BJ (cell line): ENCODE measurements around the gene RAG2. TPM values are rescaled to one million over a fixed set of nuclear protein-coding genes. Genes with fewer than 3 reads are reported as not detected.

ENCODE experiments used
- CTCF ChIA-PET: fragments of 350-600 bp; formaldehyde crosslinking; extraction: SDS; loops from one replicate; lab custom pipeline; 2021; ENCODE audit warnings: antibody characterized with exemption, inconsistent platforms; lab: Yijun Ruan, JAX
- POLR2A ChIA-PET: fragments of 300-600 bp; sonication (Branson Sonifier 250); formaldehyde crosslinking; extraction: SDS; loops from one replicate; lab custom pipeline; 2021; ENCODE audit warnings: antibody characterized with exemption; lab: Charles Lee
- DNase-seq: peaks from one replicate; pipeline ENCODE4 v3.0.0-alpha.2; 2011; ENCODE audit warnings: low read depth
- H3K27me3 ChIP-seq: 2 replicates; pipeline ENCODE4 v1.6.0; 2011; ENCODE audit warnings: low read length; ENCODE audit not compliant: control insufficient read depth, insufficient read depth
- H3K36me3 ChIP-seq: 2 replicates; pipeline ENCODE4 v1.5.1; 2011; ENCODE audit warnings: low read length; ENCODE audit not compliant: control insufficient read depth, insufficient read depth
- H3K4me3 ChIP-seq: 2 replicates; pipeline ENCODE4 v1.5.1; 2011; ENCODE audit warnings: low read depth, mild to moderate bottlenecking, control low read depth, low read length
- CTCF ChIP-seq: IDR thresholded peaks from 2 replicates; pipeline ENCODE4 v1.5.1; 2011; ENCODE audit warnings: low read depth, mild to moderate bottlenecking, control low read depth, inconsistent platforms, low read length, moderate library complexity; ENCODE audit not compliant: insufficient read depth
- polyA plus RNA-seq: library from polyadenylated mRNA; depleted of rRNA; stranded (reverse); fragments of >200 nt; gene quantifications from 2 replicates; pipeline ENCODE4 v1.2.3, GENCODE V29; 2011

RAG2 gene
- polyA plus RNA-seq, 1 experiment, result not detected

GRCh38 chr11:36578458-36578857 is 19.6 kb downstream of the RAG2 start:
- Histone ChIP-seq H3K36me3 (no peaks in the 10 kb centered on the region), H3K4me3 (no peak overlapping the region), H3K27me3 (peaks cover 2% of the 10 kb centered on the region; the same call in 1 of the 2 replicates)
- DNase-seq, result no peak
- TF ChIP-seq CTCF, result no peak
- ChIA-PET CTCF (interaction anchor here (6.0 kb wide), 1 partner anchor 14 kb away, joined by 46 read pairs; no protein-coding TSS in a partner anchor), POLR2A (no interaction called here)

- Histone ChIP-seq H3K27me3 (peaks cover 2% of the 10 kb centered on the region; the same call in 1 of the 2 replicates), H3K36me3 (no peaks in the 10 kb centered on the region), H3K4me3 (no peak overlapping the region)
- no peak for TF ChIP-seq CTCF
- ChIA-PET CTCF (interaction anchor here (6.0 kb wide), 1 partner anchor 14 kb away, joined by 46 read pairs; no protein-coding TSS in a partner anchor), POLR2A (no interaction called here)
- peak; percentile 24 for DNase-seq
Observed at GRCh38 chr11:36577859-36578258, 20.2 kb downstream of the RAG2 start.

GRCh38 chr11:36577373-36577772 is 20.7 kb downstream of the RAG2 start:
- Histone ChIP-seq H3K27me3 (peaks cover 2% of the 10 kb centered on the region; the same call in 1 of the 2 replicates), H3K36me3 (no peaks in the 10 kb centered on the region), H3K4me3 (no peak overlapping the region)
- POLR2A ChIA-PET, result no interaction called here
- CTCF ChIA-PET, result interaction anchor here (0.7 to 6.0 kb wide), 3 partner anchors 9 to 170 kb away, joined by 3 to 46 read pairs (median 3); no protein-coding TSS in a partner anchor
- no peak for DNase-seq
- TF ChIP-seq CTCF, result no peak

- H3K4me3 ChIP-seq, result no peak overlapping the region
- H3K36me3 ChIP-seq, result no peaks in the 10 kb centered on the region
- POLR2A ChIA-PET, result no interaction called here
- no peak for DNase-seq
- TF ChIP-seq CTCF, result no peak
- CTCF ChIA-PET, result interaction anchor here (1.2 to 6.0 kb wide), 5 partner anchors 10 to 172 kb away, joined by 3 to 46 read pairs (median 5); no protein-coding TSS in a partner anchor
- H3K27me3 ChIP-seq, result peaks cover 2% of the 10 kb centered on the region
Observed at GRCh38 chr11:36574486-36574885, 23.6 kb downstream of the RAG2 start.

GRCh38 chr11:36569095-36569494 is 28.9 kb downstream of the RAG2 start:
- POLR2A ChIA-PET, result no interaction called here
- H3K27me3 ChIP-seq, result peaks cover 9% of the 10 kb centered on the region
- no peaks in the 10 kb centered on the region for H3K36me3 ChIP-seq
- no peak overlapping the region for H3K4me3 ChIP-seq
- CTCF ChIA-PET, result no interaction called here
- TF ChIP-seq CTCF, result no peak
- DNase-seq, result no peak
